Chondrocyte (in vitro differentiated cells): ENCODE results near the gene CEP55. TPM values are rescaled to one million over a fixed set of nuclear protein-coding genes. Genes with fewer than 3 reads are reported as not detected.

Experiments used
- DNase-seq: peaks from one replicate; pipeline ENCODE4 v3.0.0; 2021; ENCODE audit warnings: mixed read lengths, low spot score
- H3K27ac Mint-ChIP-seq: one replicate; pipeline ENCODE4 v1.8.0; 2021; ENCODE audit warnings: mild to moderate bottlenecking, moderate library complexity, mixed read lengths; ENCODE audit not compliant: unreplicated experiment
- H3K27me3 Mint-ChIP-seq: 2 replicates; pipeline ENCODE4 v1.8.0; 2021; ENCODE audit warnings: low read depth, mixed read lengths
- H3K36me3 Mint-ChIP-seq: 2 replicates; pipeline ENCODE4 v1.8.0; 2021; ENCODE audit warnings: low read depth, mixed read lengths
- H3K4me1 Mint-ChIP-seq: 2 replicates; pipeline ENCODE4 v1.8.0; 2021; ENCODE audit warnings: low read depth, mild to moderate bottlenecking, mixed read lengths
- H3K4me3 Mint-ChIP-seq: one replicate; pipeline ENCODE4 v1.8.0; 2021; ENCODE audit warnings: mild to moderate bottlenecking, moderate library complexity, mixed read lengths; ENCODE audit not compliant: unreplicated experiment
- H3K9me3 Mint-ChIP-seq: 2 replicates; pipeline ENCODE4 v1.8.0; 2021; ENCODE audit warnings: low read depth, mixed read lengths
- CTCF ChIP-seq: fragments of 200-600 bp; sonication (generic); IDR thresholded peaks from 2 replicates; pipeline ENCODE4 v1.5.0; 2021; ENCODE audit warnings: antibody characterized with exemption, mild to moderate bottlenecking, moderate library complexity
- total RNA-seq: library from RNA; stranded (reverse); gene quantifications from 3 replicates; pipeline ENCODE4 v1.2.1, GENCODE V29; 2021

The CEP55 gene
- total RNA-seq, 1 donor from 2014 or later = 9.3 TPM

DNA sequence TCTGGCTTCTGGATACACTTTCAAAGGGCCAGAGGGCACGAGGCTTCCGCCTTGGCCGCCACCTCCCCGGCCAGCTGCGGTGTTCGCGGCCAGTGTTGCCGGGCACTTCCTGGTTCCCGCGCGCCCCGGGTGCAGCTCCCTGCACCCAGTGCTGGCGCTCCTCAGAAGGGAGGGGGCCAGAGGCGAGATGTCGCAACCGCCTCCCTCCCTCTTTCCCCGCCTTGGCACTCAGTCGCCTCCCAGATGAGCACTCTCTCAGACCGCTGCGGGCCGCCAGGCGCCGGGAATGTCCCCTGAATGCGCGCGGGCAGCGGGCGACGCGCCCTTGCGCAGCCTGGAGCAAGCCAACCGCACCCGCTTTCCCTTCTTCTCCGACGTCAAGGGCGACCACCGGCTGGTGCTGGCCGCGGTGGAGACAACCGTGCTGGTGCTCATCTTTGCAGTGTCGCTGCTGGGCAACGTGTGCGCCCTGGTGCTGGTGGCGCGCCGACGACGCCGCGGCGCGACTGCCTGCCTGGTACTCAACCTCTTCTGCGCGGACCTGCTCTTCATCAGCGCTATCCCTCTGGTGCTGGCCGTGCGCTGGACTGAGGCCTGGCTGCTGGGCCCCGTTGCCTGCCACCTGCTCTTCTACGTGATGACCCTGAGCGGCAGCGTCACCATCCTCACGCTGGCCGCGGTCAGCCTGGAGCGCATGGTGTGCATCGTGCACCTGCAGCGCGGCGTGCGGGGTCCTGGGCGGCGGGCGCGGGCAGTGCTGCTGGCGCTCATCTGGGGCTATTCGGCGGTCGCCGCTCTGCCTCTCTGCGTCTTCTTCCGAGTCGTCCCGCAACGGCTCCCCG is 70.2 kb downstream of the CEP55 start, which contains the start of gene FFAR4:
Gene FFAR4 (plus strand): TSS at position 231 of the 842 bp plus-strand sequence. CDS start 56 bp downstream, at position 287.
- H3K27ac Mint-ChIP-seq = no peak within 1 kb of the TSS
- peaks cover 57% of the 10 kb centered on the region for H3K27me3 Mint-ChIP-seq
- no peaks in the 10 kb centered on the region for H3K9me3 Mint-ChIP-seq
- DNase-seq = no peak
- H3K36me3 Mint-ChIP-seq = peaks cover 6% of the 10 kb centered on the region
- H3K4me3 Mint-ChIP-seq = peak within 1 kb of the TSS; percentile 79
- no peak for TF ChIP-seq CTCF
- H3K4me1 Mint-ChIP-seq = peaks cover 16% of the 10 kb centered on the region

DNA sequence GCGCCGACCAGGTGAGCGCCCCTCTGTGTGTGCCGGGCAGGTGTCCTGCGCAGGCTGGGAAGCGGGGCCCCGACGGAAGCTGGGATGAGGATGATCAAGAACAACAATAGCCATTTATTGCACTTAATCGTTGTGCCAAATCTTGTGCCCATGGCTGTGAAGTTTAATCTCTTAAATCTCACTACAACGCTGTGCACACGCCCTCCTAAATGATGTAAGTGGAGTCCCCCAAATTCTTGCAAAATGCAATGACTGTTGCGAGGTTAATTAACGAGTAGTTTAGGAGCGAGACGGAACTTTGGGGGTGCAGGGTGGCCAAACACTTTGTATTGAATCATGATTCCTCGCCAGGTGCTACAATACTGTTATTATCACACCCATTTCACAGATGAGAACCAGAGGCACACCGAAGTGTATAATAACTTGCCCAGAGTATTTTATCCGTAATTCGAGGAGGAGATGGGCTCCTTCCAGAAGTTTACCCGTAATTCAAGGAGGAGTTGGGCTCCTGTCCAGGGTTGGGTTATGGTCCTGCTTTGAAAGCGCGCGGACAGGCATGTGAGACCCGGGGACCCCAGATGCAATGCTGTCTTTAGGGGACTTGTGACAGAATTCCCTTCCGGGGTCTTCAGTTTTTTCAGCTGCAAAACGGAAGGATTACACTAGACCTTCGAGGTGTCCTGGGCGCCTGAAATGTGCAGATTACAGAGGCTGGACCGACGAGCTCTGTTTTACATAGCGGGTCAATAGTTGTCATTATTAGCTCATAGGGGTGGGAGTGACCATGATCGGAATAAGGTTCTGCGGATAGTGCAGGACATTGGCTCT is 71.1 kb downstream of the CEP55 start:
- H3K27me3 Mint-ChIP-seq = peaks cover 61% of the 10 kb centered on the region
- peaks cover 6% of the 10 kb centered on the region for H3K36me3 Mint-ChIP-seq
- TF ChIP-seq CTCF = no peak
- peak overlapping the region; percentile 79 for H3K4me3 Mint-ChIP-seq
- H3K4me1 Mint-ChIP-seq = peaks cover 16% of the 10 kb centered on the region
- no peaks in the 10 kb centered on the region for H3K9me3 Mint-ChIP-seq
- H3K27ac Mint-ChIP-seq = no peak overlapping the region
- no peak for DNase-seq

GRCh38 chr10:93568105-93568390 is 71.6 kb downstream of the CEP55 start:
- no peaks in the 10 kb centered on the region for H3K9me3 Mint-ChIP-seq
- peaks cover 6% of the 10 kb centered on the region for H3K36me3 Mint-ChIP-seq
- no peak for TF ChIP-seq CTCF
- DNase-seq = no peak
- no peak overlapping the region for H3K27ac Mint-ChIP-seq
- H3K4me3 Mint-ChIP-seq = peak overlapping the region; percentile 22
- peaks cover 63% of the 10 kb centered on the region for H3K27me3 Mint-ChIP-seq
- peaks cover 16% of the 10 kb centered on the region for H3K4me1 Mint-ChIP-seq

DNA sequence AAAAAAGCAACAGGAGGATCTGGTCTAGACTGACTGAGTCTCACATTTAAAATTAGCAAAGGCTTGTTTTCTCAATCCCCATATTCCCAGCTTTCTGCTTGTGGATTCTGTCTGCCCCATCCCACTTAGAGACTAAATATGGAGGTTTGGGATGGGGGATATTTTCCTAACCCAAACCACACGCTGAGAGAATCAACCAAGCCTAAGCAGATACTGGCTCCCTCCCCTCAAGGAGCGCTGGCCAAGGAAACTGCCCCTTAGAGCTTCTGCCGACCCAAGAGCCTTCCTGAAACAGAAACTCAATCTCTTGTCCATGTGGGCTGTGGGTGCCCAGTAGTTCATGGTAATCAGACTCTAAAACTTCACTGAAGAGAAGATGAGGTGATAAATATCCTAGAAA is 74.0 kb downstream of the CEP55 start:
- Mint-ChIP-seq H3K27me3 (peaks cover 59% of the 10 kb centered on the region), H3K36me3 (peaks cover 5% of the 10 kb centered on the region), H3K27ac (no peak overlapping the region), H3K4me3 (no peak overlapping the region), H3K9me3 (no peaks in the 10 kb centered on the region), H3K4me1 (peaks cover 16% of the 10 kb centered on the region)
- no peak for DNase-seq
- no peak for TF ChIP-seq CTCF

DNA sequence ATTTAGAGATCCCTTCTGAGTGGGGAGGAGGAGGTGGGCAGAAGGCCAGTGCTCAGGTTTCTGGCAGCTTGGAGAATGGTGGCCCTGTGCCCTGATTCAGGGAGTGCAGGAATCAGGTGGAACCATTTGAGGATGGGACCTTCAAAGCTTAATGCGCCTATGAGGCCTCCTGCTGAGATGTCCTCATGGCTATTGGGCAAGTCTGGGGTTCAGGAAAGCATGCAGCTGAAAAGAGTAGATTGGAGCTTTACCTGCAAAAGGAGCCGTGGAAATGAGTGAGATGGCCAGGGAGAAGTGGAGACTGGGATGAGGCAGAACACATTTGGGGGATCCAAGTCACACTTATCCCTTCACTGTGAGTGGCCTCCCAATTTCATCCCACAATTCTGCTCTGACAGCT is 76.2 kb downstream of the CEP55 start:
- peaks cover 44% of the 10 kb centered on the region for H3K27me3 Mint-ChIP-seq
- no peak for TF ChIP-seq CTCF
- H3K27ac Mint-ChIP-seq = no peak overlapping the region
- peaks cover 6% of the 10 kb centered on the region for H3K4me1 Mint-ChIP-seq
- no peaks in the 10 kb centered on the region for H3K9me3 Mint-ChIP-seq
- DNase-seq = no peak
- no peak overlapping the region for H3K4me3 Mint-ChIP-seq
- peaks cover 5% of the 10 kb centered on the region for H3K36me3 Mint-ChIP-seq
